Activated CD8-positive, alpha-beta memory T cell treated with anti-CD3 and anti-CD28 coated beads for 24 hours (primary cell): ENCODE measurements around the gene OGFR.
"Not testable (repeated sequence)": the region's sequence is repeated elsewhere in the genome, so short reads cannot be mapped to it uniquely, and the experiment has no call there.

Experiments used
- DNase-seq: peaks from one replicate; pipeline ENCODE4 v3.0.0-alpha.2; 2020

Gene OGFR

DNA sequence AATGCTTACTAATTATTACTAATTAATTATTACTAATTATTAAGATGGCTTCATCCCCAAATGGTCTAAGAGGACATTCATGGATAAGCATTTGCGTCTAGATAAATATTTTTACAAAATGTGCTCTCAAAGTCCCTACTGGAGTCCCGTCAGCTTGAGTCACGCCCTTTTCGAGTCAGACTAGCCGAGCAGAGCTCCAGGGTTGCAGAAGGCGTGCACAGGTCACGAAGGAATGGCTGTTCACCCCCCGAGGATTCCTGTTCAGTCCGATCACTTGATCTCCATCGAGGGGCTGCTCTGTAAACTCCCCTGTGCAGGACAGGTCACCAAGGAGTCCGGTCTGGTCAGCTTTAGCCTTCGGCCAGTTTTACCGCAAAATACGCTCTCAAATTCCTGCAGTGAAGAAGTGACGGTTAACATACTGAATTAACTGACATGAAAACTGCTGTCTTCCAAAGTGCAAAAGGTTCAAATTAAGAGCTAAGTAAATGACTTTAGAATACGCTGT is 37.1 kb downstream of the OGFR start:
- DNase-seq = no peak

DNA sequence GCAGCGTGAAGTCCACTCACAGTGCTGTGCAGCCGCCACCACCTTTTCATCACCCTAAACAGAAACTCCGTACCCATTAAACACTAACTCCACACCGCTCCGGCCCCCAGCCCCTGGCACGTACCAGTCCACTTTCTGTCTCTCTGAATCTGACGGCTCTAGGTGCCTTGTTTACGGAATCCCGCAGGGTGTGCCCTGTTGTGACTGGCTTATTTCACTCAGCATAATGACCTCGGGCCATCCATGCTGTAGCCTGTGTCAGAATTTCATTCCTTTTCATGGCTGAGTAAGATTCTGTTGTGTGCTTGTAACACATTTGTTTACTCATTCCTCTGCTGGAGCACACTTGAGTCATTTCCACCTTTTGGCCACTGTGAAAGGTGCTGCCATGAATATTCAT is 39.0 kb downstream of the OGFR start:
- DNase-seq = no peak

DNA sequence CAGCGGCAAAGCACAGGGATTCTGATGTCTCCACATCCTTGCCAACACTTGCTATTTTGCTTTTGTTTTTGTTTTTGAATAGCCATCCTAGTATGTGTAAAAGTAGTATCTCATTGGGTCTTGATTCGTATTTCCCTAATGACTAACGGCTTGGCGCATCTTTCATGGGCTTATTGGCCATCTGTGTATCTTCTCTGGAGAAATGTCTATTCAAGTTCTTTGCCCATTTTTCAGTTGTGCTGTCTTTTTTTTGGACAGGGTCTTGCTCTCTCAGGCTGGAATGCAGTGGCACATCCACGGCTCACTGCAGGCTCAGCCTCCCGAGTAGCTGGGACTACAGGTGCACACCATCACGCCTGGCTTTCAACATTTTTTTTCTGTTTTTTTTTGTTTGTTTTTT is 39.5 kb downstream of the OGFR start:
- DNase-seq = no peak

DNA sequence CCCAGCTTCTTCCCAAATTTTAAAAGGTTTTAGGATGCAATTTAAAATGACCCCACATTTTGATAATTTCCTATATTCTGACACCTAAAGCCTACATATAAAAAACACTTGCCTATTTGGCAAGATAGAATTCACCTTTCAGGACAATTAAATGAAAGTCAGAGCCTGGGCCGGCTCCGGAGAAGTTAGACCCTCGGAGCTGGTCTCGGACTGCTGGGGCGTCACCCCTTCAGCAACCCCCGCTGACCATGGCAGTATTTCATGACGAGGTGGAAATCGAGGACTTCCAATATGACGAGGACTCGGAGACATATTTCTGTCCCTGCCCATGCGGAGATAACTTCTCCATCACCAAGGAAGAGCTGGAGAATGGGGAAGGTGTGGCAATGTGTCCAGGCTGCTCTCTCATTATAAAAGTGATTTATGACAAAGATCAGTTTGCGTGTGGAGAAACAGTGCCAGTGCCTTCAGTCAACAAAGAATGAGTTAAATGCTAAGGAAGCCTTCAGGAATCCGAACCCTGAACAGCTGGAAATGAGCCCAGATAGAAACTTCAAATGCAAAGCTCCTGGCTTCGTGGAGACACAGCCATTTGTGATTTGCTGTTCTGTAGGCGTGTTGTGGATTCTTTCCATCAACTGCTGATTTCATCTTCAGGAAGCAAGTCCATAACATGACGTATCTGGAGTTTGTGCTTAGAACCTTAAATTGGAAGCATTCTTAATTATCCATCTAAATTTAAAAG is 41.0 kb downstream of the OGFR start:
- DNase-seq = no peak

DNA sequence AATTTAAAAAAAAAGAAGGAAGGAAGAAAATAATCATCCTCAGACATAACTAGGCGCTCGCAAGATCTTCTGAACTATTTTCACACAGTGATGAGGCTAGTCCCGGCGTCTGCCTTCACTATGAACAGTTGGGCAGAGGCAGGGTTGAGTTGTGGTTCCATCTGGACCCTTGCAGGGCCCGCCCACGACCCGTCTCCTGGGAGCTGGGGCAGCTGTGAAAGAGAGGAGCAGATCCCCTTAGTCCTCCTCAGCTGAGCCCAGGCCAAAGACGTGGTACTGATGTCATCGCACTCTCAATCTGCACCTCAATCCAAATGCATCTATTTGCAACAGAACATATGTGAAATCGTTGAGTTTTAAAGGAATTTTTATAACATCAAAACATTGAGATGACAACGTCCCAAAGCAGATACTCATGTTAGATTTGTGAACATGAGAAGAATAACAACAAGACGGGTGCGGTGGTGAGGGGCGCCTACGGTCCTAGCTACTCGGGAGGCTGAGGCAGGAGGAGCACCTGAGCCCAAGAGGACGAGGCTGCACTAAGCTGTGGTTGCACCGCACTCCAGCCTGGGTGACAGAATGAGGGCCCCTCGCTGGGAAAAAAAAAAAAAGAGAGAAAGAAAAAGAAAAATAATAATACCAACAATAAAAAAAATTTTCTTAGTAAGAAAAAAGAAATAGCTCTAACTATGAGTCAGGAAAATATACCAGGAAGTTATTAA is 41.7 kb downstream of the OGFR start:
- DNase-seq = no peak

DNA sequence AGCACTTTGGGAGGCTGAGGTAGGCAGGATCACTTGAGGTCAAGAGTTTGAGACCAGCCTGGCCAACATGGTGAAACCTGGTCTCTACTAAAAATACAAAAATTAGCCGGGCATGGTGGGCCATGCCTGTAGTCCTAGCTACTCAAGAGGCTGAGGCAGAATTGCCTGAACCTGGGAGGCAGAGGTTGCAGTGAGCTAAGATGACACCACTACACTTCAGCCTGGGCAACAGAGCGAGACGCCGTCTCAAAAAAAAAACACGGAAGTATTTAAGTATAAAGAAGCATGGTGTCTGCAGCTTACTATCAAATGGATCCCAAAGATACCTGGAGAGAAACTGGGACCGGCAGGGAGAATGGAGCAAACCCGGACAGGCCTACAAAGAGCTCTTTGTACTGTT is 44.3 kb downstream of the OGFR start:
- DNase-seq = not testable (repeated sequence)

GRCh38 chr20:62849431-62849830 is 44.8 kb downstream of the OGFR start:
- DNase-seq = no peak

- DNase-seq = no peak
Observed at GRCh38 chr20:62850333-62850974, 45.8 kb downstream of the OGFR start.

DNA sequence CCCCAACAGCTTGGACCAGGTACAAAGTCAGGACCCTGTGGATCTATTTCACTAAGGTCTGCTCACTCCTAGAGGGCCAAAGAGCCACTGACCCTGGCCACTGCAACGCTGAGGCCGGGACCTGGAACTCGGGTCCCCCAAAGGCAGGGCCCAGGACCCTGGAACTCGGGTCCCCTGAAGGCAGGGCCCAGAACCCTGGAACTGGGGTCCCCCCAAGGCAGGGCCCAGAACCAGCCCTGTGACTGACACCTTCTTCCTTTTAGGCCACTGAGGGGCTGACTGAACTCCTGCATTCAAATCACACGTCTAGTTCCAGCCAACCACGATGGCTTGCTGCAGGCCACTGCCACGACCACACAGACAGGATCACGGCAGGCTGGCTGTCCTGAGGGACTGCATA is 47.6 kb downstream of the OGFR start:
- DNase-seq = no peak

DNA sequence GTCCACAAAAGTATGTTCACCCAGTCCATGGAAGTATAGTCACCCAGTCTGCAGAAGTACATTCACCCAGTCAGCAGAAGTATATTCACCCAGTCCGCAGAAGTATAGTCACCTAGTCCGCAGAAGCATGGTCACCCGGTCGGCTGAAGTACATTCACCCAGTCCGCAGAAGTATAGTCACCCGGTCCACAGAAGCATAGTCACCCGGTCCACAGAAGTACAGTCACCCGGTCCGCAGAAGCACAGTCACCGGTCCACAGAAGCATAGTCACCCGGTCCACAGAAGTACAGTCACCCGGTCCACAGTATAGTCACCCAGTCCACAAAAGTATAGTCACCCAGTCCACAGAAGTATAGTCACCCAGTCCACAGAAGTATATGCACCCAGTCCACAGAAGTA is 48.2 kb downstream of the OGFR start:
- no peak for DNase-seq

DNA sequence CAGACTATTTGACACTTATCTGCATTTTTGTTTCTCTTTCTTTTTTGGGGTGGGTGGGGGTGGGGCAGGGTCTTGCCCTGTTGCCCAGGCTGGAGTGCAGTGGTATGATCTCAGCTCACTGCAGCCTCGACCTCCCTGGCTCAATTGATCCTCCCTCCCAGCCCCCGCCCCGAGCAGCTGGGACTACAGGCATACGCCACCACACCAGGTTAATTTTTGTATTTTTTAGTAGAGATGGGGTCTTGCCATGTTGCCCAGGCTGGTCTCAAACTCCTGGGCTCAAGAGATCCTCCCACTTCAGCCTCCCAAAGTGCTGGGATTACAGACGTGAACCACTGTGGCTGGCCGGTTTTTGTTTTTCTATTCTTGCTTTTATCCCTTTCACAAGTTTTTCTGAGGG is 48.7 kb downstream of the OGFR start:
- not testable (repeated sequence) for DNase-seq

DNA sequence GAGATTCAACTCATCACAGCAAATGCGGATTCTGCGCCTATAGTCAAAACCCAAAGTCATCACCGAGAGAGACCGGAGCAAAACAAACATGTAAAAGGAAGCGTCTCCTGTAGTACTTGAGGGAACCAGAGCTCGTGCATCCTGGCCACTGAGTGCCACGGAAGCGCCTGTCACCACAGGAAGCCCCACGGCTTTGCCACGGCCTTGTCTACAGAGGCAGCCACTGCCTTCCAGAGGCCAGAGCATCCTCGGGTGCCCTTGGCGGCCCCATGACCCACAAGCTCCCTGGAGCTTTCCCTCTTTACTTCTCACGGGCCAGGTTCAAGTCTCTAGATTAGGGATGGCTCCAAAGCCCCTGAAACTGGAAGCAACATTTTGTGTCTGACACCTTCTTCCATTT is 49.5 kb downstream of the OGFR start:
- DNase-seq = no peak

DNA sequence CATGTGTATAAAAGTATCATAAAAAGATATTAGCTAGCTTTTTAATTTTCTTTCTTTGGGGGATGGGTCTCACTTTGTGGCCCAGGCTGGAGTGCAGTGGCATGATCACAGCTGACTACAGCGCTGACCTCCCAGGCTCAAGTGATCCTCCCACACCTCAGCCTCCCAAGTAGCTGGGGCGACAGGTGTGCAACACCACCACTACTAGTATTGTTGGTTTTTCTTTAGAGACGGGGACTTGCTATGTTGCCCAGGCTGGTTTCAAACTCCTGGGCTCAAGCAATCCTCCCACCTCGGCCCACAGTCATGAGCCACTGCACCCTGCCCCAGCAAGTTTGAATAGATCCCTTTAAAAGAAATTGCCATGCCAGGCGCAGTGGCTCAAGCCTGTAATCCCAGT is 50.5 kb downstream of the OGFR start:
- DNase-seq = no peak

GRCh38 chr20:62856931-62857619 is 52.4 kb downstream of the OGFR start:
- no peak for DNase-seq

GRCh38 chr20:62858058-62858830 is 53.6 kb downstream of the OGFR start:
- DNase-seq = no peak

- no peak for DNase-seq
Observed at GRCh38 chr20:62859721-62860120, 55.1 kb downstream of the OGFR start.

- DNase-seq = no peak
Observed at GRCh38 chr20:62860391-62860923, 55.8 kb downstream of the OGFR start.

DNA sequence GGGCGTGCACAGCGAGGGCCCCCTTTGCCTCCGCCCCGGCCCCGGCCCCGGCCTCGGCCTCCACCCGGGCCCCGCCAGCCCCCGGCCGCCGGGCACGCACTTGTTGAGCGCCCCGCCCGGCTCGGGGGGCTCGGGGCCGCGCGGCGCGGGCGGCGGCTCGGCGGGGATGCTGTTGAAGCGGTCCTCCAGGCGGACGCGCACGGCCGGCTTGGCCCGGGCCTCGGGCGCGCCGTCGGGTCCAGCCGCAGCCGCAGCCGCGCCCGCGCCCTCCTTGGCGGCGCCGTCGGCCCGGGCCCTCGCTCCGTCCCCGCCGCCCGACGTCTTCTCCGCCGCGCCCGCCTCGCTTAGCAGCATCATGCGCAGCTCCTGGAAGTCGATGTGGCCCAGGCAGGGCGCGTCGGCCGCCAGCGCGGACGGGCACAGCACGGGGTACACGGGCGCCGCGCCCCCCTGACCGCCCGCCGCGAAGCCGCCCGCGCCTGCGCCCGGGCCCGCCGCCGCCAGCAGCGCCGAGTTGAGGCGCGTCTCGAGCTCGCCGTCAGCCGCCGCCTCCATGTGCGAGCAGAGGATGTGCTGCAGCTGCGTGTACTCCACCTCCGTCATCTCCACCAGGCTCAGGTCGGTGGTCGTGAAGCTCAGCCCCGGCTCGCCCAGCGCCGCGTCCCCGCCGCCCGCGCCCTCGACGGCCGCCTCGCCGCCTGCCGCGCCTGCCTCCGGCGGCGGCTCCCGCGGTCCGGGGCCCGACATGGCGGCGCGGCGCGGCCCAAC is 56.5 kb downstream of the OGFR start:
- no peak for DNase-seq

DNA sequence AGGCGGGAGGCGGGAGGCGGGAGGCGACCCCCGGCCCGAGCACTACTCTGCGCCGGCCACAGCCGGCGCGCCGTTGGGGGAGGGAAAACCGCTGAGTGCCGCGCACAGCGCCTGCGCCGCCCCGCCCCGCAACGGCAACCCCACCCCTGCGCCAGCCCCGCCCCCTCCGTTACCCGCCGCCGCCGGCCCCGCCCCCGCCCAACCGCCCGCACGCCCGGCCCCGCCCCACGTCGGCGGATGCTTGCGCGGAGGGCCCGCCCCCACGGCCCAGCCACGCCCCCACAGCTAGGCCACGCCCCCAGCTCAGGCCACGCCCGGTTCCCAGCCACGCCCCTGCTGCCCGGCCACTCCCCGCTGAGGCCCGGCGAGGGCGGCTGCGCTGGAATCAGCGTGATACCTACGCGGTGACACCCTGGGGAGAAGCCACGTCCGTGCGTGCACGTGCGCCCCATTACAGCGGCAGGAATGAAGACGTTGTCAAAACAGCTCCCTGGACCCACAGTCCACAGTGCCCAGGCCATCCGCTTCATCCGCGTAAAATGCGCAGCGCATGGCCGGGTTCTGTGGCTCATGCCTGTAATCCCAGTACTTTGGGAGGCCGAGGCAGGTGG is 57.2 kb downstream of the OGFR start, which contains the start of gene TCFL5:
TSS of gene TCFL5 (minus strand) at position 97 of the 611 bp plus-strand sequence. CDS start 152 bp downstream, outside the sequence.
- DNase-seq = peak; percentile 99
